GM12892 (cell line): ENCODE results near the gene AIP.

Experiments
- DNase-seq: peaks from one replicate; pipeline ENCODE4 v3.0.0; 2011; ENCODE audit not compliant: insufficient read length
- FAIRE-seq: peaks from 2 replicates; lab custom pipeline; 2011; peaks lifted over from hg19 to GRCh38; lab: Jason Lieb, UNC
- POLR2A ChIP-seq: IDR thresholded peaks from 2 replicates; pipeline ENCODE4 v1.6.1; 2011; ENCODE audit warnings: low read depth, low read length, control low read depth
- POLR2AphosphoS5 ChIP-seq: IDR thresholded peaks from 2 replicates; pipeline ENCODE4 v1.6.1; 2011; ENCODE audit warnings: low read depth, low read length, control low read depth
- TAF1 ChIP-seq: IDR thresholded peaks from 2 replicates; pipeline ENCODE4 v1.6.1; 2011; ENCODE audit warnings: low read depth, mild to moderate bottlenecking, control low read depth, low read length, borderline replicate concordance

The AIP gene

DNA sequence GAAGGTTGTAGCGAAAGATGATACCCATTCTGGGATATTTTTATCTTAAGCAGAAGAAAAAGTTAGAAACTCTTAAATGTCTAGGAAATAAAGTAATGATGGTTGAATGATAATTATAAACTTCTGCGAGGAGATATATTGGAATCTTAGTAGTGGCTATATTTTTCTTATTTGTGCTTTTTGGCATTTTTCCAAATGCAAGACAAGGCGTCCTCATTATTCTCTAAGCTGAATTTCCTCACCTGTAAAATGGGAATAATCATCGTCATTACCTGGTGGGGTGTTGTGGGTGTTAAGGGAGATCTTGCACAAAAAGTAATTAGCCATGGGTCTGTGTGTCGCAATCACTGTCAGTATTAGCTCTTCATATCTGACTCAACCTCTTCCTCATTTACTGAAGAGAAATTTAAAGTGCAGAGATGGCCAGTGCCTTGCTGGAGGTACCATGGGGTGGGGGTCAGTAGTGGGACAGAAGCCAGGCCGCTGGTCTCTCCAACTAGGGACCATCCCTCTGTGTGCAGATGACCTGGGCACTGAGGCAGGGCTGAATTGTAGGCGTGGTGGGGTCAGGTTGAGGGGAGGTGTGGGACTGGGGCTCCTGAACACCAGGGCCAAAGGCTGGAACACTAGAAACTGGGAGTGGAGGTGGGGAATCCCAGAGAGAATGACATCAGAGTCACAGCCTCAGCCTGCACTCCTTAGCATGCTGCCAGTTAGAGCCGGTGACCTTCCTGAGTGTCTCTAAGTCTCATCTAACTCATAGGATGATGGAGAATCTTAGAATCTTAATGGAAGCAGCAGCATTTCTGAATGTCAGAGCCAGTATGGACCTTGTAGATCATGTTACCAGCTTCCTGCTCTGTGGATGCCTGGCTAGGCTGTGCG lies 18.2 kb downstream of the AIP start:
- no peak for TF ChIP-seq POLR2AphosphoS5
- no peak for TF ChIP-seq POLR2A
- TF ChIP-seq TAF1, result no peak
- DNase-seq (no peak), FAIRE-seq (peak; percentile 9)

DNA sequence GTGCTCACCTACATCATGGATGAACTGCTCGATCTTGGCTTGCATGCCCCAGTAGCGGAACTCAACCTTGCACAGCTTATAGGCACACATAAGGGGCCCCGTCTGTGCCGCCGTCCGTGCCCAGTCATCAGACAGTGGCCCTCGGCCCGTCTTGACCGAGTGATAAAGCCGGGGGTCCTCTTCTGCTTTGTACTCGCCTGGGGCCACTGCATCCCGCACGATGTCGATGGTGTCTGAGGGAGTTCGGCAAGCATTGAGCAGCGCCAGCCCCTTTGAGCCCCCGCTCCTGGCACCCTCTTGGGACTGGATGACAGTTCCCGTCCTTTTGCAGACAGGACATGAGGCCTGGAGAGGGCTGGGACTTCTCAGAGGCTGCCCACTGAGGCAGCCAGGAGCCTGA lies 19.0 kb downstream of the AIP start:
- DNase-seq, result no peak
- no peak for FAIRE-seq
- TF ChIP-seq TAF1 (no peak), POLR2AphosphoS5 (no peak), POLR2A (no peak)

DNA sequence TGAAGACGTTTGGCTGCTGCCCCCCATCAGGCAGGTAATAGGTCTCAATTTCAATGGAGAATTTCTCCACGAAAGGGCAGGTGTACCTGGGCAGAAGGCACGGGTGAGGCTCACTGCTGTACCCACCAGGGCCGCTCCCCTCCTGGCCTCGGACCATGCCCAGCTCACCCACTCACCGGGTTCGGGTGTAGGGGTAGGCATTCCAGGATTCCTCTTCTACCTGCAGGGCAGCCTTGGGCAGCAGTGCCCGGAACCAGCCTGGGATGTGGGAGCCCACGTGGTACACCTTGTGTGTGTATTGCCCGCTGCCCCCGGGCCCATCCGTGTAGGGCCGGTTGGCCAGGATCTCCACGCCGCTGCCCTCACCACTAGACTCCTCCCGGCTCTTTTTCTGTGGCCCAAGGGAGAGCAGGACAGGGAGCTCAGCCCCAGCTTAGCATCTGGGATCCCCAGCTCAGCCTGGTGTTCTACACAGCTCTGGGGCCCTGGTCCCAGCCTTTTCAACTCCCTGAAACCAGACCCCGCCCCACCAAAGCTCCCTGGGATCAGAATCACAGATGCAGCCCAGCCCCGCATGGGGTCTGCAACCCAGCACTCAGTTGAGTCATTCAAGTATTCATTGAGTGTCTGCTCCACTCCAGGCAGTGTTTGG lies 19.6 kb downstream of the AIP start:
- FAIRE-seq (no peak), DNase-seq (no peak)
- no peak for TF ChIP-seq TAF1
- TF ChIP-seq POLR2A, result no peak
- no peak for TF ChIP-seq POLR2AphosphoS5

DNA sequence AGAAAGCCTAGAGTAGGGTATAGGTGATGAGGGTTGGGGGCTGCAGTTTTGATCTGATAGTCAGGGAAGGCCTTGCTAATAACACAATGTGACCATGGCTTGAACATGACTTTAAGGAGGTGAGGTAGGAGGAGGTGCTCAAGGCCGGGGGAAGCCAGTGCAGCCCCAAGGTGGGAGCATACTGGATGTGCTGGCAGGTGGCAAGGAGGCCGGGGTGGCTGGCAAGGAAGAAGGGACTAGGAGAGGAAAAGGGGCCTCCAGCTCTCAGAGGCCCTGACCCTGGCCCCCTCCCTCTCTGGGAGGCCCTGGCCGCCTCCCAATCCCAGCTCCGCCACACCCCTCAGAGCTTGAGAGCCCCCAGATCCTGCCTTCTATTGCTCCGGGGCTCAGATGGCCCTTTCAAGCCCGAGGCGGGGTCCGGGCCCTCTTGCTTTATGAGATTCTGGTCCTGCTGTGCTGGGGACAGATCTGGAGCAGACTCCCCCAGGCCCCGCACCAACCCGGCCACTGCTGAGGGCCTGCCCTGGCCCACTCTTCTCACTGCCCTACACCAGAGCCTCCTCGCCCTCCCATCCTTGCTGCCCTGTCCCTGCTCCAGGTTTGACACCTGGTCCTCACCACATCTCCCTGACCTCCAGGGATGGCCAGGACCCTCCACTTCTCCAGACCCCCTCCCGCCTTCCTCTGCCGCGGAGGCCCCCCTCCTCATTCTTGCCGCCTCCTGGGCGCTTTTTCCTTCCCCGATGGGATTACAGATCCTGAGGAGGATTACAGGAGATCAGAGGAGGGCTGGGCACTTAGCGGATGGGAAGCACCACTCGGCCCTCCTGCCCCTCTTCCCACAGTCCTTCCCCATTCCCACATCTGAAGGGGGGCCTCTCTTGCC lies 20.5 kb downstream of the AIP start:
- FAIRE-seq (no peak), DNase-seq (no peak)
- TF ChIP-seq POLR2A (no peak), POLR2AphosphoS5 (no peak), TAF1 (no peak)

DNA sequence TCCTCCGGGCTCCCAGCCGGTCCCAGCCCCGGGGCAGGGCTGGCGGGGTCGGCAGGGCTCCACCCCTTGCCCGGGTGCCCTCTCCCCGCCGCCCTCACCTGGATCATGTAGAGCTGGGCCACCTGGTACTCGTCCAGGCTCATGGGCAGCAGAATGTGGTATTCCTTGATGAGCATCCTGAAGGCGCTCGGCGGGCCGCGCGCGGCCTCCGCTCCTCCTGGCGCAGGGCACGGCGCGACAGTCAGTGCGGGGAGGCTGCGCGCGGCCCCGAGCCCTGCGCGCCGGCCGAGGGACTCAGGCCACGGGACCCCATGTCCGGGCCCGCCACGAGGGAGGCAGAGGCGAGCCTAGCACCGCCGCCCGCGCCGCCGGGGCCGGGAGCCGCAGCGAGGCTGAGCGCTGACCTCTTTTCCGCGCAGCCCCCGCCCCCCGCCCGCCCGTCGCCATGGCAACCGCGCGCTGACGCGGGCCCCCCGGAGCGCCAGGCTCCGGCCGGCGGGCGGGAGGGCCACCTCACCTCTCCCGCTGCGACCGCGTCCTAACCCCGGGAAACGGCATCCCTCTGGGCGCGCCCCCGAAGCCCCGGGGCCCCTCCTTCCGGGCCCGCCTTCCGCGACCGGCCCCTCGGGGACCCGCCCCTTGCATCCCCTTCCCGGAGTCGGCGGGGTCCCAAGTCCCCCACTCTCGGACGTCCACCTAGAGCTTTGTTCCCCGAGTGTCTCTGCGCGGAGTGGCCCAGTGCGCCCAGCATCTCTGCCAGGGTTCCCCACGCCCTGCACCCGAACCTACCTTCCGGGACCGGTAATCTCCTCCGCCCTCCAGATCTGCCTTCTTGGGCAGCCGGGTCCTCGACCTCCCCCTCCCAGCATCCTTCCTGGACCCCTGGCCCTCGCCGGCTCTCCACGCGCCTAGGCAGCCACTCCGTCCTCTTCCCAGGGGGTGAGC lies 21.5 kb downstream of the AIP start:
- DNase-seq (no peak), FAIRE-seq (no peak)
- no peak for TF ChIP-seq TAF1
- no peak for TF ChIP-seq POLR2A

DNA sequence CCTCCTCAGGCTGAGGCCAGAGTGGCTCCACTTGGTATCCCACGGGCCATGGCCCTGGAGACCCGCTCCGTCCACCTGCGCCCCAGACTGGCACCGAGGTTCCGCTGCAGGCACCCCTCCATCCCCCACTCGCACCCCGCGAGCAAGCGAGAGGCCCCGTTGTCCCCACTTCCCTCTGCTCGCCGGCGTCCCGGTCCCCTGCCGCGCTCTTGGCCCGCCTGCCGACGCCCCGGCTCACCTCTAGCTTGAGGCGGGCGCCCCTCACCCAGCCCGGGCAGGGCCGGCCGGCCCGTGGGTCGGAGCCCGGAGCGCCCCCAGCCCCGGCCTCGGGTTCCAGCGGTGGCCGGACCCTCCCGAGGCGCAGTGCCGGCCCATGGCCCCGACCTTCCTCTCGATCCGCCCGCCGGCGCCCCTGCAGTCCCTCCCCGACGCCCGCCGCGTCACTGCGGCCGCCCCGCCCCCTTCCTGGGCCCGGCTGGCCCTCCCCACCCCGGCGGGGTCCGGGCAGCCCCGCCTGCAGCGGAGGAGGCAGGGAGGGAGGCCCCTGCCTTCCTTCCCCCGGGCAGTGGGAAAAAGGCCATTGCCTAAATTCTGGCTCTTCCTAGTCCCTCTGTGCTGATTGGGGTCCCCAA lies 22.2 kb downstream of the AIP start, which contains the start of gene PITPNM1:
Gene PITPNM1 (minus strand): TSS at position 414 of the 632 bp plus-strand sequence. CDS start 1,183 bp downstream, outside the sequence.
- TF ChIP-seq POLR2A (peak; percentile 23; the same call in 1 of the 2 replicates), POLR2AphosphoS5 (no peak)
- FAIRE-seq, result no peak
- DNase-seq, result peak; percentile 90

DNA sequence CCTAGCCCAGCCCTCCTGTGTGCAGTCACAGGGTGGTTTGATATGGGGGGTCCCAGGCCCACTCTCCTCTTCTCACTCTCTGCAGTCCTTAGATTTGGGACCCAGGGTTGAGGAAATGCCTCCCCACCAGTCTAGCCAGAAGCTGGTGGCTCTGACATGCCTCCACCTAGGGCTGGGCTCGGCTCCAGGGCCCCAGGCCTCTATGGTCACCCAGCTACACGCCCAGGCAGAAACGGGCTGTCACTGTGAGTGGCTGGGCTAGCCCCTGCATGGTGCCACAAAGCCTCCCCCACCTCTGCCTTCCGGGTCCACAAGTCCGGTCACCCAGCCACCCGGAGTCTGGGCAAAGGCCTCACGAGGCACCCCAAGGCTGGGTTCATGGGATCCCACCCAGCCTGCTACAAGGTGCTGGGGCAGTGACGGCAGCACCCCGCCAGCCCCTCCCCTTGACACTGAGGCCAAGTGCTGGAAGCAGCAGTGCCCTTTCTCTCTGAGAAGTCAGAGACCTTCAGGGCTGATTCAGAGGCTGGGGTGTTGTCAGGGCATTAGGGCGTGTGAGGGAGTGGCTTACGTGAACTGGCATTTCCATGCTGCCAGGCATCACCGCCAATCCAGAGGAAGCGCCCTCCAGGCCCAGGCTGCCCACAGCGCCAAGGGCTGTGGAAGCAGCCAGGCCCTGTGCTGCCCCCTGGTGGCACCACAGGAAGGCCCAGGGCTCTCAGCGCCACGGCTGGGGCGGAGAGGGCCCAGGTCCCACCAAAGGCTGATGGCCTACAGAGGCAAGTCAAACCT lies 23.0 kb downstream of the AIP start:
- TF ChIP-seq POLR2A (no peak), POLR2AphosphoS5 (no peak), TAF1 (no peak)
- peak; percentile 82 for DNase-seq
- peak; percentile 96 for FAIRE-seq

DNA sequence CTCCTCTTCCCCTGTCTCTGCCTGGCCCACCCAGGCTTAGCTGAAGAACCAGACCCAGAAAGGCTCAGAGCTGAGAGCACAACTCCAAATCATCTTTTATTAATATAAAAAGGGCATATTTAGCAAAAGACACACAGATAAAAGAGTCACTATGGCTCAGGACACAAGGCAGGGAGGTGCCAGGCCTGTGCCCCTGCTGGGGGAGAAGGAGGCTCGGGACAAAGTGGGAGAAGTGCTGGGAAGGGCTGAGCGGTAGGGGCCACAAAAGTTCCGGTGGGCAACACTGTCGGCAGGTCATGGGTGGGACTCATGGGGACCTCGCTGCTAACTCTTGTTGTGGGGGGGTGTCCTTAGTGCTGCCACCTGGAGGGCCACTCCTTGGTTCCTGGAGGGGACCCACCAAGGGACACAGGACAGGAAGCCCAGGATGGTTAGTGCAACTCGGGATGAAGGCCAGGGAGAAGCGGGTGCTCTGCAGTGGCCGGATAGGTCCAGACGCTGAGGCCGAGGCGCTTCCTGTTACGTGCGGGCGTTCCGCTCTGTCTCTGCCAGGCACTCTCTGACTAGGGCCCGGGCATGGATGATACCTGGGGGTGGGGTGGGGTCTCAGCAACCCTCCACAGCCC lies 23.7 kb downstream of the AIP start:
- FAIRE-seq (no peak), DNase-seq (no peak)
- no peak for TF ChIP-seq POLR2A
- no peak for TF ChIP-seq TAF1
- no peak for TF ChIP-seq POLR2AphosphoS5
